NCI-H187 (cell line): ENCODE data around the gene KIF15.
"Not testable (repeated sequence)": the region's sequence is repeated elsewhere in the genome, so short reads cannot be mapped to it uniquely, and the experiment has no call there.

Source experiments
- DNase-seq, 2 experiments: peaks; one replicate each; lab custom pipeline; 2025; lab: John Stamatoyannopoulos, UW

KIF15 gene

DNA sequence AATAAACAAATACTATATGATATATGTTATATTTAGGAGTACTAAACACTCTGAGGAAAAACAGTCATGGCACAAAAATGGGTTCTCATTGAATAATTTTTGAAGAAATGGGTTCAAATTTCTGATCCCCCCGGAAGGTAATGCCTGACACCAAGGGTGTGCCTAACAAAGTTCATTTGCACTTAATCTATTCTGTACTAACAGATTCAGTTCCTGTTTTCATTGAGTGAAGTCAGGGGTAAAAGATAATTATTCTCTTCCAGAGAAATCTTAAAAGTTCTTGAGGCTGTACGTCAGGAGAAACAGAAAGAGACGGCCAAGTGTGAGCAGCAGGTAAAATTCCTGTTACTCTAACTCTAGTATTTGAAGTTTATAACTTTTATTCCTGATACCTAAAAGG, 65.6 kb downstream of the KIF15 start:
- DNase-seq, result no peak

DNA sequence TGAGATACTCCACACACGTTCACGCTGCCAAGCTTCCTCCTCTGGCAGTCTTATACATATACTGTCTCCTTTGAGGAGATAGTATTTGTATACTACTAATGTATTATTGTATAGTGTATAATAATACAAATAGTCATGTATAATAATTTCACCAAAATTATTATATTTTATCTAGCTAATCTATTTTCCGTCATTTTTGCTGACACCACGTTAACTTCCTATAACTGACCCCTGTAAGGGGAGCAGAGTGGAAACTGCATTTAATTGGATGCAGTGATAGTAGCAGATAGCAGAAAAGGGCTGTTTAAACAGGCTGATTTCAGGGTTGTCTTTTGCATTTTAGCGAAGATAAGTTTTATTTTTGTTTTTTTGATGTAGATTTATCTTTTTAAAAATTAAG, 69.6 kb downstream of the KIF15 start:
- DNase-seq, result no peak

DNA sequence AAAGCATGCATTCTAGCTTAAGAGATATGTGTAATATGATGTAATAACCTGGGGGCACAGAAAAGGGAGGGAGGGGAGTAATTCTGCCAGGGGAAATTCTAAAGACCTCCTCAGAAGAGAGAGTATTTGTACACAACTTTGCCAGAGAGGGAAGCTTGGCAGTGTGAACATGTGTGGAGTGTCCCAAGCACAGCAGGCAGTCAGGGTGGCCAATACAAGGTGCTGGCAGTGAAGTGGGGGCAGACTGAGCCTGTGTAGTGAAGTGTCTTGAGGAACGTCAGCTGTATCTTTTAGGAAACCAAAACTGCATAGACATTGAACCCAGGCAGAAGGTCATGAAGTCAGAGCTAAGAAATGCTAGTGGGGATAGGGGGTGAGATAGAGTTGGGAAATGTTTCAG, 70.4 kb downstream of the KIF15 start:
- no peak for DNase-seq

DNA sequence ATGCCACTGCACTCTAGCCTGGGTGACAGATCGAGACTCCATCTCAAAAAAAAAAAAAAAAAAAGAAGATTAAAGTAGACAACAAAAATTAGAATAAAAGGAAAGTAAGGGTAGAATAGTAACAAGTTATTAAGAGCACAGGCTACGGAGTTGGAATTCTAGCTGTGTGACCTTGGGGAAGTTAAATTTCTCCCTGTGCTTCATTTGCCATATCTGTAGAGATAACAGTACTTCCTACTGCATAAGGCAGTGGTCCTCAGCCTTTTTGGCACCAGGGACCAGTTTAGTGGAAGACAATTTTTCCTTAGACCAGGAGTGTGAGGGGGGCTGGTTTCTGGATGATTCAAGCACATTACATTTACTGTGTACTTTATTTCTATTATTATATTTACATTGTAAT, 71.4 kb downstream of the KIF15 start:
- no peak for DNase-seq

- DNase-seq, result no peak
Measured at GRCh38 chr3:44833394-44833793, 71.8 kb downstream of the KIF15 start.

GRCh38 chr3:44835684-44836083, 74.1 kb downstream of the KIF15 start:
- DNase-seq, result no peak

- no peak for DNase-seq
Measured at GRCh38 chr3:44842376-44842775, 80.8 kb downstream of the KIF15 start.

DNA sequence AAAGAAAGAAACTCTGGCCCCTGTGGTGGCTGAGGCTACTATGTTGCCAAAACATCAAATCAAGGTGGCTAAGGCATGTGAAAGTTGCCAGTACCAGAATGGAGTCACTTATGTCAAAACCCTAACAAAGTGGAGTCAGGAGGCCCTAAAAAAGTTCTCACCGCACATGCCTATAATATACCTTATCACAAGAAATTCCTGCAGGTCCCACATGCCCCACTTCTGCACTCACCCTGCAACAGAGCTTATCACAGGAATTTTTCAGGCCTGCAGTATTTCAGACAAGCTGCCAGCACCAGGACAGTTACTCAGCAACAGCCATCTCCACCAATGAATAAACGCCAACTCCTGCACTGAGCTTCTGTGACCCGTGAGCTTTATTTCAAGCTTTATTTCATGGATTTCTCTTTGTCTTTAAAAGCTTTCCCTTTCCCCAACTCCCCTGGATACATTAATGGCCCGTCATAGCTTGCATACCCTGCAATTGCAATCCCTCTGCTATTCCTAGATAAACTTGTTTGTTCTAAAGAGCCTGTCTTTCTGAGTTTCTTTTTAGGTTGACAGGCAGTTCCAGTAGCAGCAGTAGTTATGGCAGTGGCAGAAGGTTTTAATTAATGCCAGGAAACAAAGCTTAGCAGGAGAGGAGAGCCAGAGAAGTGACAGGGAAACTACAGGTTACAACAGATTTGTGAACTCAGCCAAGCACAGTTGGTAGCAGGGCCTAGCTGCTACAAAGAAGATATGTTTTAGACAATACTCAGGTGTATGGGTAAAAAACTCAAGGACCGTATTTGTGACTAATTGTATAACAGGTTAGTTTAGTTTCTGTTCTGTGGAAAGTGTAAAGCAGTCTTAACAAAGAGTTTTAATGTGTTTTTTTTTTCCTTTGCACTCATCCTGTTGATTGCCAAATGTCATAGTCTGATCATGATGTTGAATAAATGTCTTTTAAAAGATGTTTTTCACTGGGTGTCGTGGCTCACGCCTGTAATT, 84.2 kb downstream of the KIF15 start:
- no peak for DNase-seq

DNA sequence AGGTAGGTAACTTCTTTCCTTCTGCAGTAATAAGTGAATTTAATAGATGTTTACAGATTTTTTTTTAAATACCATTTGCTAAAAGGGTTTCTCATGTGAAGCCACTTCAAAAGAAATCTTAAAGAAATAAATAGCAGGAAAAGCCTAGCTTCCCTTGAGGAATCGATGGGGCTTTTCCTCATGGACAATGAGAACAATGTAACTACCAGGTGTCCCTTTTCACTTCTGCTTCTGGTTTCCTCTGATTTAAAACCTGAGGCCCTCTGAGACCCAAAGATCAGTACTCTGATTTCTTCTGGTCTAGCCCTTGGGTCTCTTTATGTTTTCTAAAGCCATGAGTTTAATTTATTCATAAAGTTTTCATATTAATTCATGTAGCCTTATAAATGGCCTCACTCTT, 87.0 kb downstream of the KIF15 start:
- no peak for DNase-seq

- not testable (repeated sequence) for DNase-seq
Measured at GRCh38 chr3:44856663-44857062, 95.1 kb downstream of the KIF15 start.

- DNase-seq, result no peak
Measured at GRCh38 chr3:44860117-44860516, 98.5 kb downstream of the KIF15 start.

DNA sequence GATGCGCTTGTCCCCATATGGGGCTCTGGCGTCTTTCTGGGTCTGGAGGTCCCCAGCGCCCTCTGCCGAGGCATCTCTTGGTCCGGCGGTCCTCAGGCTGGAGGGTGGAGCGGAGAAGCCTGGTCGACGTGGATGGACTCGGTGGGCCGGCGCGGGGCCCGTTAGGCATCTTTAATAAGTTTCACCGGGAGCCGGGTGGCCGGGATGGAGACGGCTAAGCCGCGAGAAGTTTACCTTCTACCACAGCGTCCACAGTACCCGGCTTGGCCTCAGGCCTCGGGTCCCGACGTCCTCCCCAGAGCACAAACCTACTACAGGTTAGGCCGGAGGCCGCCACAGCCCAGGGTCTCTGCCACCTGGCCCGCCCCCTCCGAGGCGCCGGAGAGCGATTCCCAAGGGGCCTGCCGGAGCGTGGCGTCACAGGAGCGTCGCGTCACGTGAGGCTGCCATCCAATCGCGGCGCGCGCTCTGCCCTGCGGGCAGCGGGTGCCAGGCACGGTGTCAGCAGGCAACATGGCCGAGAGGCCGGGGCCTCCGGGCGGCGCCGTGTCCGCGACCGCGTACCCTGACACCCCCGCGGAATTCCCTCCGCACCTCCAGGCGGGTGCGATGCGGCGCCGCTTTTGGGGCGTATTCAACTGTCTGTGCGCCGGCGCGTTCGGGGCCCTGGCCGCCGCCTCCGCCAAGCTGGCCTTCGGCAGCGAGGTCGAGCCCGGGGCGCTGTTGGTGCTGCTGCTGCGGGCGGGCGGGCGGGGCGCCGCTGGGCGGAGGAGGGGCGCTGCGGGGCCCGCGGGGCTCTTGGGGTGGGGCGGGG, 100.0 kb downstream of the KIF15 start, which contains the start of gene TMEM42:
Gene TMEM42 (plus strand): TSS at position 501 of the 814 bp plus-strand sequence. CDS start 13 bp downstream, at position 514.
- peak; percentile 18 to 59 for DNase-seq

DNA sequence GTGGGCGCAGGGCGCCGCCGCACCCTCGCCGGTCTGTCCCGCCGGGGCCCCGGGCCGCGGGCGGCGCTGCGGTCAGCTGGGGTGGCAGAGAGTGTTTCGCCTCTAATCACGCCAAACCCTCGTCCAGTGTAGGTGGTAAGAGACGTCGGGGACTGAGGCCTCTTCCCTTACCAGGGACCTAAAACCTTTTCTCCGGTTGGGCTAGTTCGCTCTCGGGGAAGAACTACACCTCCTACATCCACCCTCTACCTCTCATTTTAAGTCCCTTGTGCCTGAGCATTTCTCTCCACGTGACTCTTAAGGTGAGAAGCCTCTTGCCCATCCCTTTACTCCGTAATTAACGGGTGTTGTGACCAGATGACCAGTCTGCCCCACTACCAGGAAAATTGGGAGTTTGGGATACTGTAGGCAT, 100.6 kb downstream of the KIF15 start:
- DNase-seq, result no peak

DNA sequence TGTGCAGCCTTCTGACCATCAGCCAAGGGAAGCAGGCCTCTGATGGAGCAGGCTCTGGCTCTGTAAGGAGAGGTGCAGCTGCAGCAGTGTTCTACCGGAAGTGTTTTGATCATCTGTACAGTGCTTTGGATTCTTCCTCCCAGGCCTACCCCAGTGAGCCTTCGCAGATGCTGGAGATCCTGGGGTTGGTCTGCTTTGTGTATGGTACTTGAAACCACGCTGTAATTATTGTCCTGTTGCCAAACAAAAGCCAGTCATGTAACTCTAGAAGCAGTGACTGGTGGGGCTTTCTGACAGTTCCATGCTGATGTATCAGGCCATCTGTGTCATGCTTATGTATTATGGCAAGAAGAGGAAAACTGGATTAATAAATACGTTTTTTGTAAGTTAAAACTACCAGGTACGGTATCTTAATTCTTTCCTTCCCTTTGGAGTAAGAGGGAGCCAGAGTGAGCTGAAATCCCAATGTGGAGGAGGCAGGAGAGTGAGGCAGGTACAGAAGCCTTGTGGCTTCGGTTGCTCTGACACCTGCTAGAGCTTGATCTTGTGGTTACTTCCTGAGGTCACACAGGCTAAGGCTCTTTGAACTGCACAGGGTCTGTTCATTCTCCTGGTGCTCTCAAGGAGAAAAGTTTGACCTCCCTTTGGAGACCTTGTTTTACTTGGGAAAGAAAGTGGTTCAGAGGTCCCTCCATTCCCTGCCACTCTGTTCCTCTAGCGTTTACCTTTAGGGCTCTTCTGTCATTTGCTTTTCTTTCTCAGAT, 103.9 kb downstream of the KIF15 start:
- no peak for DNase-seq

DNA sequence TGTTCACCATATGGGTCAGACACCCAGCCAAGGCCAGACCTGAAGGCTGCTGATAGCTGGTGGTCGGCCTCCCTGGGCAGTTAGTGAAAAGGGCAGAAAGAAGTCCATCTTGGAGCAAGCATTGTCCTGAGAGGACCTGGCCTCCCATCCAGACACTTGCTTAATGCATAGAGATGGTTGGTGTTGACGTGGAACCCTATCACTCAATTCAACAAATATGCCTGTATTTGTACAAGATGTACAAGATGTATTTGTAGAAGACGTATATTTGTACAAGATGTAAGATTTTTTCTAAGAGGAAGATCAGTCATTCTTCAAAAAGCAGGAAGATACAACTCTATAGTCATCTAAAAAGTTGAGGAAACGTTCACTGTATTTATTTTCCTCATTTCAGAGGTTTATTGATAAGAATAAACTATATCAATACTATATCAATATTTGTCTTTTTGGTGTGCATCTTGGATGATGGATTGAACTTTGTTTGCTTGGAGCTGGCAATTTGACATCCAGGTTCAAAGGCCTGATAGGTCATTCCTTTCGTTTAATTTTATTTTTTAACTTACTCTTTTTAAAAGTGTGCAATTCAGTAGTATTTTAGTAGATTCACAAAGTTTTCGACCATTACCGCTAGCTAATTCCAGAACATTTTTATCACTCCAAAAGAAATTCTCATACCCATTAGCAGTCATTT, 106.0 kb downstream of the KIF15 start:
- DNase-seq, result no peak

DNA sequence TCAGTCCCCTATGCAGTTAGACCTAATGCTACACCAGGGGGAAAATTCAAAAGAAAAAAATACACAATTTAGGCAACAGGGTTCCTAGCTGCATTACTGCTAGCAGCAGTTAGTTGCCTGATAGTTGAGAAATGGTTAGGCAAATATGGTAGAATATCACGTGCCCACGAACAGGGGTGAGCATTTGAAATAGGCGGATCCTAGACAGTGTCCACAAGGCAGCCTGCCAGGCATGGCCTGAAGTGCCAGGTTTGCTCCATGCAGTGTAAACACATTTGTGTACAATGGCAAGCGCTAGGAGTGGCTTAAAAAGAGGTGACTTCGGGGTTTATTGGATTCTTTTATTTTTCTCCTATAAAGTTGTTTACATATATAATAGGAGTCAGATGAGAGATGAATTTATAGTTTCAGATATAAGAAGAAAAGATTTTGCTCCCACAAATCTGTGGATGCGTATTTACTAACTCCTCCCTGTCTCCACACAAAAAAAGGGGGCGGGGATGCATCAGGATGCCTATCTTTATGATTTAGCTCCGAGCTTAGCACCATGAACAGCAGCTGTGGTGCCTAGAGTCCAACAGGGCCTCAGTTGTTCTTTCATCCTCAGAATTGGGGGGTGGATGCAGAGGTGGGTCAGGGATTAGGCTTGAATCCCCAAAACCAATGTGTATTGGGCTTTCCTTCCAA, 108.9 kb downstream of the KIF15 start:
- DNase-seq, result no peak

- no peak for DNase-seq
Measured at GRCh38 chr3:44874308-44874707, 112.7 kb downstream of the KIF15 start, which contains the start of gene TGM4. TSS of gene TGM4 (plus strand) at chr3:44874608. CDS start at chr3:44874679, 71 bp downstream.

- DNase-seq, result no peak
Measured at GRCh38 chr3:44875596-44875995, 114.0 kb downstream of the KIF15 start.

GRCh38 chr3:44877333-44877732, 115.7 kb downstream of the KIF15 start:
- no peak for DNase-seq

GRCh38 chr3:44880284-44880683, 118.7 kb downstream of the KIF15 start:
- DNase-seq, result no peak
